Kidney tubule cell (primary cell): ENCODE measurements around the gene LZTS2.

Experiments used
- DNase-seq: peaks from one replicate; pipeline ENCODE4 v3.0.0-alpha.2; 2018; ENCODE audit warnings: low spot score

The LZTS2 gene

GRCh38 chr10:100979791-100980272 is 19.8 kb upstream of the LZTS2 start:
- no peak for DNase-seq

- no peak for DNase-seq
Observed at GRCh38 chr10:100980311-100980710, 19.3 kb upstream of the LZTS2 start.

GRCh38 chr10:100980711-100981110 is 18.9 kb upstream of the LZTS2 start:
- DNase-seq = no peak

GRCh38 chr10:100981178-100981772 is 18.3 kb upstream of the LZTS2 start:
- DNase-seq = peak; percentile 91

- no peak for DNase-seq
Observed at GRCh38 chr10:100982916-100983830, 16.4 kb upstream of the LZTS2 start.

- DNase-seq = no peak
Observed at GRCh38 chr10:100983868-100984671, 15.5 kb upstream of the LZTS2 start.

- DNase-seq = peak; percentile 30
Observed at GRCh38 chr10:100984672-100985177, 14.9 kb upstream of the LZTS2 start.

- DNase-seq = peak; percentile 41
Observed at GRCh38 chr10:100985336-100985735, 14.3 kb upstream of the LZTS2 start.

- DNase-seq = no peak
Observed at GRCh38 chr10:100986623-100986951, 13.0 kb upstream of the LZTS2 start.

- DNase-seq = peak; percentile 77
Observed at GRCh38 chr10:100986952-100987684, 12.5 kb upstream of the LZTS2 start, which contains the start of the genes MRPL43 and TWNK. MRPL43 (minus strand) TSS chr10:100987497; CDS start chr10:100987443, 54 bp downstream. TWNK (plus strand) TSS chr10:100987543; CDS start chr10:100988211, 668 bp downstream.

- DNase-seq = no peak
Observed at GRCh38 chr10:100987685-100988049, 11.9 kb upstream of the LZTS2 start.

- no peak for DNase-seq
Observed at GRCh38 chr10:100988166-100988565, 11.4 kb upstream of the LZTS2 start.

- DNase-seq = no peak
Observed at GRCh38 chr10:100989088-100989487, 10.5 kb upstream of the LZTS2 start.

- DNase-seq = peak; percentile 53
Observed at GRCh38 chr10:100993986-100994708, 5.5 kb upstream of the LZTS2 start.

- DNase-seq = no peak
Observed at GRCh38 chr10:100995181-100995580, 4.4 kb upstream of the LZTS2 start.

- DNase-seq = peak; percentile 42
Observed at GRCh38 chr10:100996678-100997359, 2.8 kb upstream of the LZTS2 start.

GRCh38 chr10:100997360-100998182 is 2.0 kb upstream of the LZTS2 start:
- peak; percentile 85 for DNase-seq

- DNase-seq = peak; percentile 83
Observed at GRCh38 chr10:100998183-100998990, 1.2 kb upstream of the LZTS2 start.
